GM18502 (cell line): Measurements from ENCODE around the gene FOXK1.

Source experiments
- ATAC-seq: cut with Tn5 transposase; IDR thresholded peaks from one replicate; pipeline ENCODE4 v1.9.1; 2021; ENCODE audit warnings: mild to moderate bottlenecking; ENCODE audit not compliant: unreplicated experiment, poor library complexity

Gene FOXK1

DNA sequence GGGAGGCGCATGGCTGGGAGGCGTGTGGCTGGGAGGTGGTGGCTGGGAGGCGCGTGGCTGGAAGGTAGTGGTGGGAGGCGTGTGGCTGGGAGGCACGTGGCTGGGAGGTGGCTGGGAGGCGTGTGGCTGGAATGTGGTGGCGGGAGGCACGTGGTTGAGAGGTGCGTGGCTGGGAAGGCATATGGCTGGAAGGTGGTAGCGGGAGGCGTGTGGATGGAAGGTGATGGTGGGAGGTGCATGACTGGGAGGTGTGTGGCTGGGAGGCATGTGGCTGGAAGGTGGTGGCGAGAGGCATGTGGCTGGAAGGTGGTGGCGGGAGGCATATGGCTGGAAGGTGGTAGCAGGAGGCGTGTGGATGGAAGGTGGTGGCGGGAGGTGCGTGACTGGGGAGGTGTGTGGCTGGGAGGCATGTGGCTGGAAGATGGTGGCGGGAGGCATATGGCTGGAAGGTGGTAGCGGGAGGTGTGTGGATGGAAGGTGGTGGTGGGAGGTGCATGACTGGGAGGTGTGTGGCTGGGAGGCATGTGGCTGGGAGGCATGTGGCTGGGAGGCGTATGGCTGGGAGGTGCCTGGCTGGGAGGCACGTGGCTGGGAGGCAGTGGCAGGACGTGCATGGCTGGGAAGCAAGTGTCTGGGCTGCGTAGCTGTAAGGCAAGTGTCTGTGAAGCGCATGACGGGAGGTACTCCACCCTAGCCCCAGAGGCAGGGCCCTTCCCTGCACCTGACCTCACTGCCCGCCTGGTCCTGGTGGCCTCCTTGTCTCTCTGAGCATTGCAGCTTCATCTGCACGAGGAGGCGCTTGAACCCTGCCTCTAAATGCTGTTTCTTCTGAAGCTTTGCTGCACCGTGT lies 35.1 kb downstream of the FOXK1 start:
- ATAC-seq = no peak

DNA sequence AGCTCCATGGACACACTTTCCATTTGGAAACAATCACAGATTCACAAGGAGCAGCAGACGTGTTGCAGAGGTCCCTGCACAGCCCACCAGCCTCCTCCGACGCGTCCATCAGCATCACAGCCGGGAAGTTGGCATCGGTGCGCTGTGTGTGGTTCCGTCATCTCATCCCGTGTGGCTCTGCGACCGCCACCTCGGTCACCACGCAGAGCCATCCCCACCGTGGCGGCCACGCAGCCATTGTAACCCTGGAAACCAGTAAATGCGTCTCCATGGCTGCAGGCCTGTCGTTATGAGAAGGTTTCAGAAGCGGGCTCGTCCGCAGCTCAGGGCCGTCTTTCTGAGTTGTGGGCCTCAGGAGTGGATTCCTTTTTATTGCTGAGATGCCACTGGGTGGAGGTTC lies 36.0 kb downstream of the FOXK1 start:
- ATAC-seq = no peak

GRCh38 chr7:4720225-4720624 lies 38.1 kb downstream of the FOXK1 start:
- ATAC-seq = peak; percentile 54

GRCh38 chr7:4722308-4722707 lies 40.2 kb downstream of the FOXK1 start:
- ATAC-seq = no peak

DNA sequence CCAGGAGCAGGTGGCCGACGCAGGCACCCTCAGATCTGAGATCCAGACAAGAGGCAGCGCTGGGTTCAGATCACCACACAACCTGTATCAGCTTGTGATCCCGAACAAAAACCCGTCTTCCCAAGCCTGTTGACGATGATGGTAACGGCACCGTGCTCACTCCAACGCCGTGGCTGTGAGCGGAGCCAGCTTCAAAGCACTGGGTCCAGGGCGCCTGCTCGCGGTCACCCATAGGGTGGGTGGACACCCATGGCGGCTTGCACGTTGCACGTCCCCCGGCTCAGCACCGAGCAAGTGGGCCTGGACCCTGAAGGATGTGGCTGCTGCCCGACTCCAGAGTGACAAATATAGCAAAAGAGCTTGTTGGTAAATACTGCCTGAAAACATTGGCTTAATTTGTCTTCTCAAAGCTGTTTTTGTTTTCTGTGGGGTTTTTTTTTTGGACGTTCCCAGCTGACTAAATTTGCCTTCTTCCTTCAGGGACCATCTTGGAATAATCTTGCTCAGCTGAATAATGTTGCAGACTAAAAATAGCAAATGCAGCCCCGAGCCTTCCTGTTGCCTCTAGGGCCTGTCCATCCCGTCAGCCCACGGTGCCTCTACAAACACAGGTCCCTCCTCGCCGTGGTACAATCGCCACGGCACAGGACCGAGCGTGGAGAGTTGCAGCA lies 41.0 kb downstream of the FOXK1 start:
- no peak for ATAC-seq

- ATAC-seq = peak; percentile 15
Observed at GRCh38 chr7:4724648-4725013, 42.5 kb downstream of the FOXK1 start.

GRCh38 chr7:4725014-4725849 lies 43.1 kb downstream of the FOXK1 start:
- ATAC-seq = peak; percentile 70

- no peak for ATAC-seq
Observed at GRCh38 chr7:4725850-4726450, 43.9 kb downstream of the FOXK1 start.

DNA sequence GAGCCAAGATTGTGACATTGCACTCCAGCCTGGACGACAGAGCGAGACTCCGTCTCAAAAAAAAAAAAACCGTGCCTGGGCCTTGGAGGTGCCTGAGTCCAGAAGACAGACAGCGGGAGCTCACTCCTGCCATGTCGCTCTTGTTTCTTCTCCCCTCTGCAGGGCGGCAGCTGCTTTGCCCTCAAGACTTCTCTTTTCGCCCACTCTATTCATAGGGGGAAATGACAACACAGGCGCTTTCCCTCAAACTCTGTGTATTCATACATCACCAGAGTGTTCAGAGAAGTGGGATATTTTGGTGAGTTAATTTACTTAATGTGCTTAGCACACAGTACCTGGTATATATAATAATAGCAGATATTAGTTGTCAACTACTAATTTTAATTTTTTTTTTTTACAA lies 44.5 kb downstream of the FOXK1 start:
- no peak for ATAC-seq

GRCh38 chr7:4727914-4728705 lies 46.0 kb downstream of the FOXK1 start:
- ATAC-seq = no peak

GRCh38 chr7:4729266-4729665 lies 47.2 kb downstream of the FOXK1 start:
- no peak for ATAC-seq

DNA sequence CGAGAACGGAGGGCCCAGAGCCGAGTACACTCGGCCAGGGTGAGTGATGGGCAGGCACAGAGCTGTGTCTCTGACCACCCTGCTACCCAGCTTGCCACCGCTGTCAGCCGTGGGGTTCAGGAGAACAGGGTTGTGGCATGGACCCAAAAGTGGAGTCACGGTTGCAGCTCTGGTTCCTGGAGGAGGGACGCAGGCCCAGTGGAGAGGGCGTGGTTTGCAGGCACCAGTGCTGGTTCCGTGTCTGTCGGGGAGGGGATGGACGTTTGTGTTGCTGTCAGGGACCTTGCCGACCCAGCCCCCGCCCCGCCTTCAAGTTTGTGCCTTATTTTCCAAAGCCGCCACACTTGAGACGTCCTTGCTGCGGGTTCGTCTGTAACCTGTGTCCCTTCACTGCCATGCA lies 48.2 kb downstream of the FOXK1 start:
- ATAC-seq = no peak

GRCh38 chr7:4730971-4731370 lies 48.9 kb downstream of the FOXK1 start:
- no peak for ATAC-seq

- no peak for ATAC-seq
Observed at GRCh38 chr7:4731803-4732202, 49.7 kb downstream of the FOXK1 start.

DNA sequence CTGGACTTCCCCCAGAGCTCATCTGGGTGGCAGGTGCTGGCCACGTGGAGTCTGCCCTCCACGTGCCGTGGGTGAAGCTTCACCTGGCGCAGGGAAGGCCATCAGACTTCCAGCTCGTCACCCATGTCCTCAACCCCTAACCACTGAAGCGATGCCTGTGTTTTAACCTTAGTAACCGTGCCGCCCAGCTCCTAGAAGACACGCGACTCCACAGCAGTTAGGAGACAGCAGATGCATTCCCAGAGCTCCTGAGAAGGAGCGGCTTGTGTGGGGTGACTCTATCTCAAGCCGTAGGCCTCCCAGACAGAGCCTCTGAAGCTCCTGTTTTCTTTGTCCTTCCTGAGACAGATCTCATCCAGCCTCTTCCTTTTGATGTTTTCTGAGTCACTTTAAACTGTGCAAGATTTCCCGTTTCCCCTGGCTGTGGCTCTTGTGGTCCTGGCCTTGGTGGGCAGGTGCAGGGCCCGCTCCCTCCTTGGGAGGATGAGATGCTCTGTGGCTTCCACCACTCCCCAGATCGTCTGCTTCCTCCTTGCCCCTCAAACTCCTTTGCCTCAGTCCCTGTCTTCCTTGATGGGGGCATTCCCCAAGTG lies 51.9 kb downstream of the FOXK1 start:
- no peak for ATAC-seq

- no peak for ATAC-seq
Observed at GRCh38 chr7:4734587-4735345, 52.7 kb downstream of the FOXK1 start.

GRCh38 chr7:4737300-4737699 lies 55.2 kb downstream of the FOXK1 start:
- no peak for ATAC-seq

- no peak for ATAC-seq
Observed at GRCh38 chr7:4738711-4739527, 56.8 kb downstream of the FOXK1 start.
